Nephron (organoid): ENCODE results near the gene ZNF543.

Experiments
- H3K27ac Mint-ChIP-seq, 3 experiments: 2 replicates each; pipeline ENCODE4 v1.8.0; 2020; ENCODE audit warnings: mixed read lengths in 3 of 3, mild to moderate bottlenecking in 2 of 3, moderate library complexity in 1 of 3
- H3K27me3 Mint-ChIP-seq: 2 replicates; pipeline ENCODE4 v1.8.0; 2021; ENCODE audit warnings: low read depth, mild to moderate bottlenecking, moderate library complexity, mixed read lengths
- H3K36me3 Mint-ChIP-seq: 2 replicates; pipeline ENCODE4 v1.8.0; 2020; ENCODE audit warnings: low read depth, mixed read lengths
- H3K4me1 Mint-ChIP-seq: 2 replicates; pipeline ENCODE4 v1.8.0; 2020; ENCODE audit warnings: mixed read lengths
- H3K4me3 Mint-ChIP-seq, 3 experiments: 2 replicates each; pipeline ENCODE4 v1.8.0; 2020; ENCODE audit warnings: mild to moderate bottlenecking in 3 of 3, mixed read lengths in 3 of 3, moderate library complexity in 2 of 3
- H3K9me3 Mint-ChIP-seq: 2 replicates; pipeline ENCODE4 v1.8.0; 2020; ENCODE audit warnings: mixed read lengths
- CTCF ChIP-seq, 3 experiments: fragments of 200-600 bp; sonication (generic); IDR thresholded peaks; one replicate each; pipeline ENCODE4 v1.5.0; 2021; ENCODE audit warnings: antibody characterized with exemption in 3 of 3; ENCODE audit not compliant: unreplicated experiment in 3 of 3

ZNF543 gene

GRCh38 chr19:57324992-57325391, 4.7 kb downstream of the ZNF543 start:
- Mint-ChIP-seq H3K27me3 (no peaks in the 10 kb centered on the region), H3K4me1 (peaks cover 24% of the 10 kb centered on the region), H3K4me3 (no peak overlapping the region), H3K36me3 (peaks cover 65% of the 10 kb centered on the region), H3K9me3 (peaks cover 19% of the 10 kb centered on the region), H3K27ac (no peak overlapping the region)
- no peak for TF ChIP-seq CTCF (IDR thresholded peaks at IDR 0.05; ENCODE audit: unreplicated experiment in 3 of 3)

- no peak for TF ChIP-seq CTCF (IDR thresholded peaks at IDR 0.05; ENCODE audit: unreplicated experiment in 3 of 3)
- peaks cover 80% of the 10 kb centered on the region for H3K36me3 Mint-ChIP-seq
- no peak overlapping the region for H3K27ac Mint-ChIP-seq
- H3K4me3 Mint-ChIP-seq, result no peak overlapping the region
- H3K4me1 Mint-ChIP-seq, result no peaks in the 10 kb centered on the region
- H3K9me3 Mint-ChIP-seq, result peaks cover 23% of the 10 kb centered on the region
- no peaks in the 10 kb centered on the region for H3K27me3 Mint-ChIP-seq
Measured at GRCh38 chr19:57327993-57328392, 7.7 kb downstream of the ZNF543 start.

GRCh38 chr19:57334191-57334590, 13.9 kb downstream of the ZNF543 start:
- Mint-ChIP-seq H3K9me3 (peaks cover 5% of the 10 kb centered on the region), H3K36me3 (peaks cover 34% of the 10 kb centered on the region), H3K4me1 (no peaks in the 10 kb centered on the region), H3K4me3 (no peak overlapping the region), H3K27ac (no peak overlapping the region), H3K27me3 (no peaks in the 10 kb centered on the region)
- TF ChIP-seq CTCF (IDR thresholded peaks at IDR 0.05; ENCODE audit: unreplicated experiment in 3 of 3), result no peak

- Mint-ChIP-seq H3K4me3 (no peak overlapping the region), H3K9me3 (no peaks in the 10 kb centered on the region), H3K4me1 (no peaks in the 10 kb centered on the region), H3K27me3 (peaks cover 8% of the 10 kb centered on the region), H3K27ac (no peak overlapping the region), H3K36me3 (peaks cover 5% of the 10 kb centered on the region)
- TF ChIP-seq CTCF (IDR thresholded peaks at IDR 0.05; ENCODE audit: unreplicated experiment in 3 of 3), result no peak
Measured at GRCh38 chr19:57338877-57339276, 18.6 kb downstream of the ZNF543 start.

DNA sequence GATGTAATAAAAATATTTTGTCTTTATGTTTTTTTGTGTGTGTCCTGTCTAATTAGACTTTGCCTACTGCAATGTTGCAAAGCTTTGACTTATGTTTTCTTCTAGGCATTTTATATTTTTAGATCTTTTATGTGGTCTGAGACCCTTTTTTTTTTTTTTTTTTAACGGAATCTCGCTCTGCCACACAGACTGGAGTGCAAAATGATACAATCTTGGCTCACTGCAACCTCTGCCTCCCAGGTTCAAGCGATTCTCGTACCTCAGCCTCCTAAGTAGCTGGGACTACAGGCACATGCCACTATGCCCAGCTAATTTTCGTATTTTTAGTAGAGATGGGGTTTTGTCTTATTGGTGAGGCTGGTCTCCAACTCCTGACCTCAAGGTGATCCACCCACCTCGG, 22.3 kb downstream of the ZNF543 start:
- H3K9me3 Mint-ChIP-seq, result no peaks in the 10 kb centered on the region
- no peaks in the 10 kb centered on the region for H3K36me3 Mint-ChIP-seq
- H3K4me1 Mint-ChIP-seq, result no peaks in the 10 kb centered on the region
- H3K27me3 Mint-ChIP-seq, result peaks cover 21% of the 10 kb centered on the region
- H3K27ac Mint-ChIP-seq, result no peak overlapping the region
- no peak overlapping the region for H3K4me3 Mint-ChIP-seq
- TF ChIP-seq CTCF (IDR thresholded peaks at IDR 0.05; ENCODE audit: unreplicated experiment in 3 of 3), result no peak

DNA sequence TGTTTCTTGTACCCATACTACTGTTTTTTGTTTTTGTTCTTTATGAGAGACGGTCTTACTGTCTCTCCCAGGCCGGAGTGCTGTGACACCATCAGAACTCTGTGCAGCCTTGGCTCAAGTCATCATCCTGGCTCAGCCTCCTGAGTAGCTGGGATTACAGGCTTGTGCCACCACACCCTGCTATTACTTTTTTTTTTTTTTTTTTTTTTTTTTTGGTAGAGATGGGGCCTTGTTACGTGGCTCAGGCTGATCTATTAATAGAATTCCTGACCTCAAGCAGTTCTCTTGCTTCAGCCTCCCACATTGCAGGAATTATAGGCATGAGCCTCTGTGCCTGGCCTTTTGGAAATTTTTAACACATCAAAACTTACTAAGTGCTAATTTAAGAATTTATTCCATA, 27.9 kb downstream of the ZNF543 start:
- Mint-ChIP-seq H3K9me3 (peaks cover 8% of the 10 kb centered on the region), H3K36me3 (peaks cover 17% of the 10 kb centered on the region), H3K27ac (no peak overlapping the region), H3K4me3 (no peak overlapping the region), H3K4me1 (peaks cover 25% of the 10 kb centered on the region), H3K27me3 (peaks cover 17% of the 10 kb centered on the region)
- no peak for TF ChIP-seq CTCF (IDR thresholded peaks at IDR 0.05; ENCODE audit: unreplicated experiment in 3 of 3)
